Hematopoietic multipotent progenitor cell treated with erythropoietin and hydrocortisone succinate and interleukin-3 and kit ligand, for 15 days (in vitro differentiated cells): ENCODE data around the gene CUL4A.
"Not testable (repeated sequence)": the region's sequence is repeated elsewhere in the genome, so short reads cannot be mapped to it uniquely, and the experiment has no call there.

Experiments used
- DNase-seq: peaks from one replicate; pipeline ENCODE4 v3.0.0-alpha.2; 2015; ENCODE audit warnings: low spot score

The CUL4A gene

GRCh38 chr13:113292021-113292862 lies 82.8 kb downstream of the CUL4A start:
- DNase-seq = no peak

DNA sequence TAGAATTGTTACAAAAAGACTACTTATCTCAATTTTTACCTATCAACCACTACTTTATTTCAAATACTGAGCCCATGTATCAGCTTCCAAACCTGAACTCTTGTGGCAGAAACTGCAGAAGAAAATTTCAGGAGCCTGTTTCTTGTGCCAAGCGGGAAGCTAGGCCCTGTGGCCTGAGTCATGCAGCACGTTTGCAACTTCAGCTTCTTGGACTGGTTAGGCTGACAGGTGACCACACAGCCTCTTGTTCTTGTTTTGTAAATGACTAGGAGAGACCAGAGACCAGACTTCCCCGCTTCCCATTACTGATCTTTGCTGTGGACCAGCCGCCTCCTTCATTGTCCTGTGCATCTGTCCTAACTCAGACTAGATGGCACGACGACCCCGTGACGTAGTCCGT lies 84.3 kb downstream of the CUL4A start:
- no peak for DNase-seq

DNA sequence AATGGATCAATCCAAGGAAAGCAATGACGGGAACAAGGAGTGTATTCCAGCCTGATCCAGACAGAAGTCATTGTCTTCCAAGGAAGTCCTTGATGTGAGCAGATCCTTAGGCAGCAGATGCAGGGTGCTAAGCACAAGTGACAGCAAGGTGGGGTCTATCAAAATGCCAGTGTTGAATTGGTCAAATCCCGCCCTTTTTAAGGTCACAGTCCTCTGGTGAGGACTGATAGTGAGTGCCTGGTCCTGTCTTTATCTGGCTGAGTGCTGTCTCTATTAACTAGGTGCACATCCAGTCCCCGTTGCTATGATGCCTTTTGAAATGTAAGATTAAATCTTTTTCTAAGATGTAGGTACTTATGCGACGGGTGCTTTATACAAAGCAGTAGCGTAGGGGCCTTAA lies 86.4 kb downstream of the CUL4A start:
- peak; percentile 35 for DNase-seq

DNA sequence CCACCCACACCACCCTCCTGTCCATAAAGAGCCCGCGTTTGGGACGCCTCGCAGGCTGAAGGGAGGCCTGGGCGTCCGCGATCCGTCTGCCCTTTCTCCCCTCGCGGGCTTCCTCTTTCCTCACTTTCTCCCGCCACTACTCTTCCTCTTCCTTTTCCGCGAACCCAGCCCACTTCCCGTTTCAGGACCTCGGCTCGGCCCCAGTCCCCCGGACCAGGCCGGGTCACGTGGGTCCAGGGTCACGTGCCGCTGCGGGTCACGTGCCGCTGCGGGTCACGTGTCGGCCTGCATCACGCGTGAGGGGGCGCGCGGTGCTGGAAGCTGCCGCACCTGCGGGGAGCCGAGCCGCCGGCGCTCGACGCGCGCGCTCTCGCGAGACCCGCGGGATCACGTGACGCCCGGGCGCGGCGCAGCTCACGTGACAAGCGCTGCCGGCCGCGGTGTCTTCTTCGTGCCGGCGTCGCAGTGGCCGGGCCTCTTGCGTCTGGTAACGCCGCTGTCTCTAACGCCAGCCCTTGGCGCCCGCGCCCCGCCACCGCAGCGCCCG lies 87.5 kb downstream of the CUL4A start, which contains the start of gene LAMP1:
TSS of gene LAMP1 (plus strand) at position 417 of the 547 bp plus-strand sequence. CDS start 196 bp downstream, outside the sequence.
- peak; percentile 97 for DNase-seq

DNA sequence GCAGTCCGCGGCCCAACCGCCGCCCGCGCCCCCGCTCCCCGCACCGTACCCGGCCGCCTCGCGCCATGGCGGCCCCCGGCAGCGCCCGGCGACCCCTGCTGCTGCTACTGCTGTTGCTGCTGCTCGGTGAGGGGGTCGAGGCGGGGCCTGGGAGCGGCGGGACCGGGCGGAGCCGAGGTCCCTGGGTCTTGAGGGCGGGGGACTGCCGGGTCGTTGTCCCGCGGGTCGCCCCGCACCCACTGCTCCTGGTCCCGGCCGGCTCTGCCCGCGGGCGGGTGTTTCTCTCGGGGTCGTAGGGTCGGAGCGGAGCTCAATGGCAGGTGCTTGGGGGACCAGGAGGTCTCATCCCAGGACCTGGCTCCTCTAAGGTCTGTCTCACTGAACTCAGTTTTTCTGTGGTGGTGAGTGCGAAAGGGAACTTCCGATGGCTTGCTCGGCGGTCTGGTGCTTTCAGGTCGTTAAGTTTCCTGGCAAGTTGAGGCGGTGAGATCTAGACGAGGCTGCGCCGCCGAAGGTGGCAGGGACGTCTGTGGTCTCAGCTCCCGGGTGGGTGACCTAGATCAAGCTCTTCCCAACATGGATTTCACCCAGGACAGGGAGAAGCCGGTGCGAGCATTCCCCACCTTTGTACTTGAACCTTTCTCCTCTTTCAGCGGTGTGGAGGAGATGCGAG lies 88.1 kb downstream of the CUL4A start:
- no peak for DNase-seq

DNA sequence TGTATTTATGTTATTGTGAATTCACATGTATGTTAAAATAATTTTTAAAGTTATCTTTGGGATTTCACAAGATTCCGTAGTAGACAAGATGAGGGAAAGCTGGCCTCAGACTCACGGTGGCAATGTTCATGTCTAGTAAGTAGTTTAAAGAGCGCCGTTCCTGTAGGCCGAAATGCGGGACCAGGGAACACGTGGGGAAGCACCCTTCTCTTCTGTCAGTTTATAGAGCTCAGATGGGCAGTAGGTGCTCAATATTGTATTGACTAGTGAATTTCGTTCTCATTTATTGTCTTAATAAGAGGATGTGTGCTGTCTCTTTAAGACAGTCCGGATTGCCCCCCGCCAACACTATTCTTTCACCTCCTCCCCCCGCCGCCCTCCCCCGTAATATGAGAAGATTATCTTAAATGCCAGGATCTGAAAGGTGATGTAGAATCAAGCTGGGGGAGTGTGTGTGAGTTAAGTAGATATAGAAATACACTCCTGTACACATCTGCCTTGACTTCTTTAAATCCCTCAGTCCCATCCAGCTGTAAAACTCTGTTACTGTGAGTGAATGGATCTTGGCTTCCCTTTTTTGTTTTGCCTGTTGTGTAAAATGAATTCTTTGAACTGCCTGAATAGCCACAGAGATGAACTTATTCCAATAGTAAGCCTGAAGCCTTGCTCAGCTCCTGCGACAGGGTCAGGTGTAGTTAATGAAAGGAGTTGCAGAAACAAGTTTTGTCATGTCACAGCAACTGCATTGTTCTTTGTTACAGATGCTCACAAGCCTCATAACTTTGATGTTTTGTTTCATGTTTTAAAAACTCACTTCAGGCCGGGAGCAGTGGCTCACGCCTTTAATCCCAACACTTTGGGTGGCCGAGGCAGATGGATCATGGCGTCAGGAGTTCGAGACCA lies 88.9 kb downstream of the CUL4A start:
- DNase-seq = peak; percentile 30

DNA sequence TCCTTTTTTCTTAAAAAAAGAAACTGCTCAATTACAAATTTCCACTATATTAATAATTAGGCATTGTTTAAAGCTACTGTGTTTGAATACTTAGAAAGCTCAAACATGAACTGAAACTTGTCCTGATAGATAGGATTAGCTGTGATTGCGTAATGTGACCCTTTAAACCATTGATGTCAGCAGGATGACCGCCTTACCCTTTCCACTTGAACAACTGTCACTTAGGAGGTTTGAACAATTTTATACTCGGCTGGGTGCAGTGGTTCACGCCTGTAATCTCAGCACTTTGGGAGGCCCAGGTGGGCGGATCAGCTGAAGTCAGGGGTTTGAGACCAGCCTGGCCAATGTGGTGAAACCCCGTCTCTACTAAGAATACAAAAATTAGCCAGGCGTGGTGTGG lies 90.5 kb downstream of the CUL4A start:
- no peak for DNase-seq

- DNase-seq = no peak
Measured at GRCh38 chr13:113302986-113303385, 93.6 kb downstream of the CUL4A start.

GRCh38 chr13:113304121-113304520 lies 94.7 kb downstream of the CUL4A start:
- DNase-seq = no peak

DNA sequence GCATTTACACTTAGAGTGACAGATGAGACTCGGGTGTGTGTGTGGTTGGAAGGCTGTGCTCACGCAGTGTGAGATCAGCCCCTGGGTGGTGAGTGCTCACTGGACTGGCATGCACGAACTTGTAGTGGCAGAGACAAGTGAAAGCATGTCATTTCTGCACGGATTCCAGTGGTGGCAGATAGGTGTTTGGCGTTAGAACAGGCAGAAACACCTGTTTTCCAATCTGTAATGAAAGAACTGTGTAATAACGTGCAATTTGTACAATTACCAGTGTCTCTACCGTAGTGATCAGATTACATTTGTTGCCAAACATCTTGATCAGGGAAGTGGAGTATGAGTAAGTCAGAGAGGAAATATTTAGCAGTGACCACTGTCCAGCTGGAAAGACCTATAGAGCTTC lies 95.8 kb downstream of the CUL4A start:
- DNase-seq = no peak

GRCh38 chr13:113307491-113307890 lies 98.1 kb downstream of the CUL4A start:
- no peak for DNase-seq

GRCh38 chr13:113309473-113309872 lies 100.1 kb downstream of the CUL4A start:
- DNase-seq = no peak

- DNase-seq = not testable (repeated sequence)
Measured at GRCh38 chr13:113314112-113314511, 104.7 kb downstream of the CUL4A start.

DNA sequence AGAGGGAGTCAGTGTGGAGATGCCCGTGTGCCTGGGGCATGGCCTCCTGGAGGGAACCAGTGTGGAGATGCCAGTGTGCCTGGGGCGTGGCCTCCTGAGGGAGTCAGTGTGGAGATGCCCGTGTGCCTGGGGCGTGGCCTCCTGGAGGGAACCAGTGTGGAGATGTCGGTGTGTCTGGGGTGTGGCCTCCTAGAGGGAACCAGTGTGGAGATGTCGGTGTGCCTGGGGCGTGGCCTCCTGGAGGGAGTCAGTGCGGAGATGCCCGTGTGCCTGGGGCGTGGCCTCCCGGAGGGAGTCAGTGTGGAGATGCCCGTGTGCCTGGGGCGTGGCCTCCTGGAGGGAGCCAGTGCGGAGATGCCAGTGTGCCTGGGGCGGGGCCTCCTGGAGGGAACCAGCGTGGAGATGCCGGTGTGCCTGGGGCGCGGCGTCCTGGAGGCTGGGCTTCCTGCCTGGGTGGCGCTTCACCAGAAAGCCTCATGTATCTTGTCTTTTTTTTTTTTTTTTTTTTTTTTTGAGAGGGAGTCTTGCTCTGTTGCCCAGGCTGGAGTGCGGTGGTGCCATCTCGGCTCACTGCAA lies 105.6 kb downstream of the CUL4A start:
- not testable (repeated sequence) for DNase-seq

DNA sequence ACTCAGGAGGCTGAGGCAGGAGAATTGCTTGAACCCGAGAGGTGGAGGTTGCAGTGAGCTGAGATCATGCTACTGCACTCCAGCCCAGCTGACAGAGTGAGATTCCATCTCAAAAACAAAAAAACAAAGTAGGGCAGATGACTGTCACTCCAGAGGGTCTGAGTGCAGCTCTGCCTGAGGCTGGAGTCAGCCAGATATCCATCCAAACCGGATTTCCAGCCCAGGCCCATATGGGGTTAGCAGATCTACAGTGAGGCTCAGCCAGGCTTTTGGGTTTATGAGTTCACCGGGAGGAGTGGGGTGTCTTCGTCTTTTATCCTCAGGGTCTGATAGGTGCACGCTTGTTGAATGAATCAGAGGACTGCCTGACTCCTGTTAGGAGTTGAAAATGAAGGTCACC lies 106.6 kb downstream of the CUL4A start:
- no peak for DNase-seq
